SH-SY5Y (cell line): ENCODE data around the gene CT47C1.

Source experiments
- GATA2 ChIP-seq: IDR thresholded peaks from 2 replicates; pipeline ENCODE4 v1.6.1; 2011; ENCODE audit warnings: mild to moderate bottlenecking, low read depth, low read length
- GATA3 ChIP-seq: IDR thresholded peaks from 2 replicates; pipeline ENCODE4 v1.6.1; 2011; ENCODE audit warnings: low read depth, mild to moderate bottlenecking, low read length, moderate library complexity

Gene CT47C1

DNA sequence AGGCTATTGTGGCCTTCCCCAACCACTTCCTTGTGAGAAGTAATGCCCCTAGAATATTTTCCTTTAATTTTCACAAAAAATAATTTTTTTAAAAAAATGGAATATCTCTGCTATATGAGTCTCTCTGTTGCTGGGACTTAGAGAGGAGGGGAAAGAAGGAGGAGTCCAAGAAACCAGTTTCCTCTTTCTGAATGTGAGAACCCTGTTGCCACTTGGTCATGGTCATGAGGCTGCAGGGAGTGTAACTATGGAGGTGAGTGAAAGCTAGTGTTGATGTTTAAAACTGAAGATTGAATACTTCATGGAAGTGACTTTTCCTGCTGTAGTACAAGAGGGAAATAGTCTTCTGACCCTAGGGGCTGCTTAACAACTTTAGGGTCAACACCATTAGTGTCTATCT lies 34.4 kb downstream of the CT47C1 start:
- TF ChIP-seq GATA2 (no peak), GATA3 (no peak)

GRCh38 chrX:119118780-119119395 lies 46.1 kb downstream of the CT47C1 start:
- TF ChIP-seq GATA3, result no peak
- no peak for TF ChIP-seq GATA2

DNA sequence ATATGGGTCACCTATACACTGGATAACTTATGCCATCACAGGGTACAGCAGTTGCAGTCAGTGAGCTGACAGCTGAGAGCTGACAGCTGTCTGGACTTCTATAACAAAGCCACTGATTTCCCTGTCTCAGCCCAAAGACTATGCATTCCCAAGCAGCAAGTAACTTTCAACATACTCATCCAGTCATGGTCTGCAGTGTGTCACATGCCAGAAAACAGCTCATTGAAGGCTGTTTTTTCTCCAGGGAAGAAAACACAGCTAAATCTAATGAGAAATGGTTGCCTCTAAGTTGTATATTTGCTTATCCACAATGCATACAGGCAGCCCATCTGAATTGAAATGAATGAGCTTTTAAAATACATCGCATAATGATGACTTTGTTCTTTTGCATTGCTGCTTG lies 48.5 kb downstream of the CT47C1 start:
- no peak for TF ChIP-seq GATA3
